Activated CD4-positive, alpha-beta T cell treated with anti-CD3 and anti-CD28 coated beads, Interleukin-2, Interleukin-4, amounts not matched to agents 100 ng/mL and 50 ng/mL, durations not matched to agents 16 hours and 8 hours (primary cell): ENCODE data around the gene GZMM.

Experiments
- DNase-seq: peaks from one replicate; pipeline ENCODE4 v3.0.0-alpha.2; 2020; ENCODE audit warnings: low spot score

Gene GZMM

DNA sequence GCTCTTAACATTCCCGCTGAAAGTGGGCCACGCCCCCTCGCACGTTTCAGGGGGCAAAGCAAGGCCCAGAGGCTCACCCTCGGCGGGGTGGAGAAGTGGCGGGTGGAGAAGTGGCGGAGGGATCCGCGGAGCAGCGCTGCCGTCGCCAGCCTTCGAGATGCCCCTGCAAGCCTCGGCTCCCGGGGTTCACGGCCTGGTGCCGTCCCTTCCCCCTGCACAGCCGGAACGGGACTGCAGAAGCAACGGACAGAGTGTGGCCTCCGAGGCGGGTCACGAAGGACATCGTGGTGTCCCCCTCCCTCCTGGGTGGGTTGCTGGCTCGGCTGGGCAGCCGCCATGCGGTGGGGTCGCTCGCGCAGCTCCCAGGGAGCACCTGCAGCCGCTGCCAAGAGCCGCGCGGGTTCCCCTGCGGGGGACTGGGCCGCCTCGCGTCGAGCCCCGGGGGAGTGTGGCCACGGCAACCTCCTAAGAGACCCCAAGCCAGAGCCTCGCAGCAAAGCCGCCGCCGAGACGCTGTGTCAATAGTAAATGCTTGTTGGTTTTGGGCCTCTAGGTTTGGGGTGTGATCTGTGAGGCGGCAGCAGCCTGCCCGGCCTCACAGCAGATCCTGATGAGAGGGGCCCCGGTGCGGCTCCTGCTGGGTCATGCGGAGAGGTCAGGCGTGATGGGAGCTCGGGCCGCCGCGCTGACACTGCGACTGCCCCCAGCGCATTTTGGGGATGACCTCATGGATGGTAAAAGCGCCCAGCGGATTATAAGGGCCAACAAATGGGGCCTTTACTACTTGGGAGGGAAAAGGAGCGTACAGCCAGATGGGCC is 31.1 kb upstream of the GZMM start:
- no peak for DNase-seq

DNA sequence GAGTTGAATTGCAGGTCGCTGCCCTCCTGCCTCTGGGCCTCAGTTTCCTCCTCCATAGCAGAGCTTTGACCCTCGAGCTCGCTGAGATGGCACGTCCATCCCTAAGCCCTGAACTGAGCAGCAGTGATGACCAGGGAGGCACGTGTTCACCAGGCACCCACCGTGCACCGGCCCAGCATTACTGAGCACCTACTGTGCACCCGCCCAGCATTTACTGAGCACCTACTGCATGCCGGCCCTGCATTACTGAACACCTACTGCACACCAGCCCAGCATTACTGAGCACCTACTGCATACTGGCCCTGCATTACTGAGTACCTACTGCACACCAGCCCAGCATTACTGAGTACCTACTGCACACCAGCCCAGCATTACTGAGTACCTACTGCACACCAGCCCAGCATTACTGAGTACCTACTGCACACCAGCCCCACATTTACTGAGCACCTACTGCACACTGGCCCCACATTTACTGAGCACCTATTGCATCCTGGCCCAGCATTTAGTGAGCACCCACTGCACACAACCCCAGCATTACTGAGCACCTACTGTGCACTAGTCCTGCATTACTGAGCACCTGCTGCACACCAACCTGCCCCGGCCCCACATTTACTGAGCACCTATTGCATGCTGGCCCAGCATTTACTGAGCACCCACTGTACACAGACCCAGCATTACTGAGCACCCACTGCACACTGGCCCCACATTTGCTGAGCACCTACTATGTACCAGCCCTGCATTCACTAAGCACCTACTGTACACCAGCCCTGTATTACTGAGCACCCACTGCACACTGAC is 30.3 kb upstream of the GZMM start:
- no peak for DNase-seq

DNA sequence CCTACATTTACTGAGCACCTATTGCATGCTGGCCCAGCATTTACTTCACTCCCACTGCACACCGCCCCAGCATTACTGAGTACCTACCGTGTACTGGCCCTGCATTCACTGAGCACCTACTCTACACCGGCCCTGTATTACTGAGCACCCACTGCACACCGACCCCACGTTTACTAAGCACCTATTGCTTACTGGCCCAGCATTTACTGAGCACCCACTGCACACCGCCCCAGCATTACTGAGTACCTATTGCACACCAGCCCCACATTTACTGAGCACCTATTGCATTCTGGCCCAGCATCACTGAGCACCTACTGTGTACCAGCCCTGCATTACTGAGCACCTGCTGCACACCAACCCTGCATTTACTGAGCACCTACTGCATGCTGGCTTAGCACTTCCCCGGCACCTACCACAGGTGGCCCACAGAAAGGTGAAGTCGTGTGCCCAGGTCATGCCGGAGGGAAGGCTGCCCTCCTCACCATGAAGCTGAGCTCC is 29.6 kb upstream of the GZMM start:
- no peak for DNase-seq

DNA sequence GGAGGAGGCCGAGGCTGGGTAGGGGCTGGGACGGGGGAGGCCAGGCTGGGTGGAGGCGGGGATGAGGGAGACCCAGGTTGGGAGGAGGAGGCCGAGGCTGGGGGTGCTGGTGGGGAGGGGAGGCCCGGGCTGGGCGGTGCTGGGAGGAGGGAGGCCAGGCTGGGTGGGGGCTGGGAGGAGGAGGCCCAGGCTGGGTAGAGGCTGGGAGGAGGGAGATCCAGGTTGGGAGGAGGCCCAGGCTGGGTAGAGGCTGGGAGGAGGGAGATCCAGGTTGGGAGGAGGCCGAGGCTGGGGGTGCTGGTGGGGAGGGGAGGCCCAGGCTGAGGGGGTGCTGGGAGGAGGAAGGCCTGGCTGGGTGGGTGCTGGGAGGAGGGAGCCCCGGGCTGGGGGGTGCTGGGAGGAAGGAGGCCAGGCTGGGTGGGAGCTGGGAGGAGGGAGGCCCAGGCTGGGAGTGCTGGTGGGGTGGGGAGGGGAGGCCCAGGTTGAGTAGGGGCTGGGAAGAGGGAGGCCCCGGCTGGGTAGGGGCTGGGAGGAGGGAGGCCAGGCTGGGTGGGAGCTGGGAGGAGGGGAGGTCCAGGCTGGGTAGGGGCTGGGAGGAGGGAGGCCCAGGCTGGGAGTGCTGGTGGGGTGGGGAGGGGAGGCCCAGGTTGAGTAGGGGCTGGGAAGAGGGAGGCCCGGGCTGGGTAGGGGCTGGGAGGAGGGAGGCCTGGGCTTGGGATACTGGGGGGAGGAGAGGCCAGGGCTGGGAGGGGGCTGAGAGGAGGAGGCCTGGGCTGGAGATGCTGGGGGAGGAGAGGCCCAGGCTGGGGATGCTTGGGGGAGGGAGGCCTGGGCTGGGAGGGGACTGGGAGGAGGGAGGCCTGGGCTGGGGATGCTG is 25.9 kb upstream of the GZMM start:
- DNase-seq: no peak

DNA sequence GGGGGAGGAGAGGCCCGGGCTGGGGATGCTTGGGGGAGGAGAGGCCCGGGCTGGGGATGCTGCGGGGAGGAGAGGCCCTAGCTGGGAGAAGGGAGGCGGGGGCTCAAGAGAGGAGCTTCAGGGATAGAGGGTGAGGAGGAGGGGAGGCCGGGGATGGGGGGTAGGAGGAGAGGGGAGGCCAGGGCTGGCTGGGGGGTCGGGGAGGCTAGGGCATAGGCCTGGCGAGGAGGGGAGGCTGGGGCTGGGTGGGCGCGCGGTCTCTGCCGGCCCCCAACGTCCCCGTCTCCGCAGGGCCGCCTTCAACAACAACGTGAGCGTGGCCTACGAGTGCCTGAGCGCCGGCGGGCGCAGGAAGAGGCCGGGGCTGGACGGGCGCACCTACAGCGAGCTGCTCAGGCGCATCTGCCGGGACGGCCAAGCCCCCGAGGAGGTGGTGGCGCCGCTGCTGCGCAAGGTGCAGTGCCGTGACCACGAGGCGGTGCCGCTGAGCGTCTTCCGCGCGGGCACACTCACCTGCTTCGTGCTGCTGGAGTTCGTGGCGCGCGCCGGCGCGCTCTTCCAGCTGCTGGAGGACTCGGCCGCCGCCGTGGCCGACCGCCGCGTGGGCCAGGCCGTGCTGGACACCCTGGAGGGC is 25.1 kb upstream of the GZMM start:
- DNase-seq: no peak

DNA sequence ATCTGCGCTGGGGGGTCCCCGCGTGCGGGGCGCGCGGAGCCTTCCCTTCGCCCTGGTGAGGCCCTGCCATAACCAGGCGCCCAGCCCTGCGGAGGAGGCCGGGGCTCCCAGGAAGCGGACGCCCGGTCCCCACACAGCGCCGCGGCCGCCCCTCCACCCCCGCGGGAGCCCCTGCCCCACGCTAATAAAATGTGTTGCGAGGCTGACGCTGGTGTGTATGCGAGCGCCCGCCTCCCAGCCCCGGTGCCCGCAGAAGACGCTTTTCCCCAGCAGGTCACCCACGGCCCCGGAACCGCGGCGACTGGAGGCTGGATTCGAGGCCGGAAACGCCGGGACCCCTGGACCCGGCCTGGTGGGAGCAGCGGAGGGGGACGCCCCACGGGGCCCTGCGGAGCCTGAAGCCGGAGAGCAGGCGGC is 24.4 kb upstream of the GZMM start:
- no peak for DNase-seq

DNA sequence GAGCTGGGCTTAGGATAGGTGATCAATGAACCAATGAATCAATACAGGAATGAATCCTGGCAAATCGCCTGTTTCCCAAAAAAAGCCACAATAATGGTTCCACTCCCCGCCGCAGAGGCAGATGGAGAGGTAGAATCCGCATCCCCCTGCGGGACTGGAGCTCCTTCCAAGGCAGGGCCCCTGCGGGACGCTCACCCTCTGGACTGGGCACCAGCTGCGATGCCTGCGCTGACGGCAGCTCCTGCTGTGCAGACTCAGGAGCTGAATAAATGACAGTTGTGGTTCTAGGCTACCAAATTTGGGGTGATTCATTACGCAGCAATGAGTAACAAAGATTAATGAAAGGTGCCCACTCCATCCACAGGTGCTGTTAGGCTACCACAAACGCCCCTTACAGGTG is 21.1 kb upstream of the GZMM start:
- DNase-seq: no peak

DNA sequence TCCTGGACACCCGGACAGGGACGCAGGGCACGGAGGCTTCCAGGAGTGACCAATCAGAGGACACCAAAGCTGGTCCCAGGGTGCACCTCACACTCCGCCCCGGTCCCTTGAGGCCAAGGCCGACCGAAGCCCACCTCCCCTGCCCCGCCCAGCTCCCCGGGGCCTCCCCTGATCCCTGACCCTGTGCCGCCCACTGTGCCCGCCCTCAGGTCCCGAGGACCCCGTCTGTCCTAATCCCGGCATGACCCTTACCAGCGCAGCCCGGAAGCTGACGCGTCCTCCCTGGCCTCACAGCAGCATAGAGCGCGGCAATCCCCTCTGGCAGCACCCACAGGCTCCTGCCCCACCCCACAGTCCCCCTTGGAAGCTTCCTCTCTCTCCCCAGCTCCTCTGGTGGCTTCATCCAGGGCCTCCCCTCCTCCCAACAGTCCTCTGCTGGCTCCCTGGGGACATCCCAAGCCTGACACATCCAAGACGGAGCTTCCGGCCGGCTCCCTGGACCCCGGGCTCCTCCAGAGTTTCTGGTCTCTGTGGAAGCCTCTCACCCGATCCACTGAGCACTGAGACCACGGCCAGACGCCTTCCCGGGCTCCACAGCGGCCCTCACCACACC is 19.7 kb upstream of the GZMM start:
- no peak for DNase-seq

DNA sequence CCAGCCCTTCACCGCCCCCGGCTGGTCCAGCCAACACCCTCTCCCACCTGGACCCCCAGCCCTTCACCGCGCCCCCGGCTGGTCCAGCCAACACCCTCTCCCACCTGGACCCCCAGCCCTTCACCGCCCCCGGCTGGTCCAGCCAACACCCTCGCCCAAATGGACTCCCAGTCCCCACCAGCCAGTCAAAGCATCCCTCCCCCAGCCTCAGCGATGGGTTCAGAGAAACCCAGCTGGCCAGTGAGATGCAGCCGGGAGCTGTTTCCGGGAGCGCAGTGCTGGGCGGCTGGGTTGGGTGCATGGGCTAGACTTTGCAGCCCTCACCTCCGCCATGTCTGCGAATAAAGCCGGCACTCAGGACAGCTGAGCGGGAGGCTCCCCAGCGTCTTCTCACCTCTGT is 18.8 kb upstream of the GZMM start:
- DNase-seq: no peak

DNA sequence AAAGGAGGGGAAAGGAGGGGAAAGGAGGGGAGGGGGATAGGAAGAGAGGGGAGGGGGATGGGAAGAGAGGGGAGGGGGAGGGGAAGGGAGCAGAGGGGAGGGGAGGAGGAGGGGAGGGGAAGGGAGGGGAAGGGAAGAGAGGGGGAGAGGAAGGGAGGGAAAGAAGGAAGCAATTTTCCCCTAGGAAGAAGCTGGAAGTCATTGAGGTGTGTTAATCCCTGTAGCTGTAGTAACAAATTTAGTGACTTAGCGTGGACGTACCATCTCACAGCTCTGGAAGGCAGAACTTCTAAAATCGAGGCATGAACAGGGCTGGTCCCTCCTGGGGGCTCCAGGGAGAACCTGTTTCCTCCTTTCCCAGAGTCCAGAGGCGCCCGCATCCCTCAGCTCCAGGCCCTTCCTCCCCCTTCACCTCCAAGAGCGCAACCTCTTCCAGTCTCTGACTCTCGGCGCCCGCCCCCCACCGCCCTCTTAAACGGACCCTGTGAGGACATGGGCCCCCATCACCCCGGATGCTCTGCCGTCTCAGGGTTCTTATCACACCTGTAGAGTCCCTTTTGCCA is 17.9 kb upstream of the GZMM start:
- no peak for DNase-seq

DNA sequence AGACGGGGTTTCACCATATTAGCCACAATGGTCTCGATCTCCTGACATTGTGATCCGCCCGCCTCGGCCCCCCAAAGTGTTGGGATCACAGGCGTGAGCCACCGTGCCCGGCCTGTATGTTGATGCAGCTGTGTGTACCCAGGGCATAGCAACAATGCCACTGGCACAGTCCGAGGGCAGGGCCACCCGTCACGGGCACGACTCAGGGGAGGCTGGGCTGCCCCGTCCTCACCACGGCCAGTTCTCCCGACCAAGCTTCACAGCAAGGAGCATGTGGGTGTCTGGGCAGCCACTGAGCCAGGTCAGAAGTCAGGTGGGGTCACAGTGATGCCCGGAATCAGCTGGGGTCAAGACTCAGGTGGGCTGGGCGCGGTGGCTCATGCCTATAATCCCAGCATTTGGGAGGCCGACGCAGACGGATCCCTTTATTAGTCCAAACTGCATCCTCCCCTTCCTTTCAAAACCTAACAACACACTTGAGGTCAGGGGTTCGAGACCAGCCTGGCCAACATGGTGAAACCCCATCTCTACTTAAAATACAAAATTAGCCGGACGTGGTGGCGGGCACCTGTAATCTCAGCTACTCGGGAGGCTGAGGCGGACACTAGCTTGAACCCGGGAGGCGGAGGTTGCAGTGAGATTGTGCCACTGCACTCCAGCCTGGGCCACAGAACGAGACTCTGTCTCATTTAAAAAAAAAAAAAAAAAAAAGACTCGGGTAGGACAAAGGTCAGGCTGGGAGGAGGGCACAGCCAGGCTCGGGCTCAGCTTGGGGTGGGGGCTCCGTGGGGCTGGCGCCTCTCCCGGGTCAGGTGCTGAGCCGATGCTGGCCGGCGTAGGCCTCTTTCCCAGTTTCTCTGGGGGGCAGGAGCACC is 13.5 kb upstream of the GZMM start:
- DNase-seq: no peak

DNA sequence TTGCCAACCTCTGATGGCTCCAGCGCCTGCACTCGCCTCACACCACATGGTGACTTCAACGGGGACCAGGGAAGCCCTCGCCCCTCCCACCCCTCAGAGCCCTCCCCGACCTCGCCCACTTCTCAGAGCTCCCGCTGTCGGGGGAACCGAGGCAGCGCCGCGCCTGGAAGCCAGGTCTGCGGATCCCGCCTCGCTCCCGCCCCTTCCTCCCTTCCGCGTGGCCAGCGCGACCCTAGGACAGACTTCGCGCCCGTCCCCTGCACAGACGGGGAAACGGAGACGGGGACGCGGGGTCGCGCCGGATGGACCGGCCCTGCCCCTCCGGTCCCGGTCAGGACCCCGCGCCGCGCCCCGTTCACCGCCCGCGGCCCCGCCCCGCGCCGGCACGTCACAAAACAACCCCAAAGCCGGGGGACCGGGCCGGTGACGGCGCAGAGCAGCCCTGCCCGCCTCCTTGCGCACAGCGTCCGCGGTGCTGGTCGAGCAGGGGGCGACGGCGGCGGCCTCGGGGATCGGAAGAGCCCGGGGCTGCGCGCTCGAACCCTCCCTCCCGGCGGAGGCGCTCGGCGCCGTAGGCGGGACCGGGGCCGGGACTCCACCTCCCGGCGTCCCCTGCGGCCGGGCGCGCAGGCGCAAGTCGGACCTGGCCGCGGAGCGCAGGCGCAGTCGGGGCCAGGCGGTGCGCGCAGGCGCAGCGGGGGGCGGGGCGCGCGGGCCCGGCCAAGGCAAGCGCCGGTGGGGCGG is 12.7 kb upstream of the GZMM start:
- DNase-seq: peak; percentile 85

DNA sequence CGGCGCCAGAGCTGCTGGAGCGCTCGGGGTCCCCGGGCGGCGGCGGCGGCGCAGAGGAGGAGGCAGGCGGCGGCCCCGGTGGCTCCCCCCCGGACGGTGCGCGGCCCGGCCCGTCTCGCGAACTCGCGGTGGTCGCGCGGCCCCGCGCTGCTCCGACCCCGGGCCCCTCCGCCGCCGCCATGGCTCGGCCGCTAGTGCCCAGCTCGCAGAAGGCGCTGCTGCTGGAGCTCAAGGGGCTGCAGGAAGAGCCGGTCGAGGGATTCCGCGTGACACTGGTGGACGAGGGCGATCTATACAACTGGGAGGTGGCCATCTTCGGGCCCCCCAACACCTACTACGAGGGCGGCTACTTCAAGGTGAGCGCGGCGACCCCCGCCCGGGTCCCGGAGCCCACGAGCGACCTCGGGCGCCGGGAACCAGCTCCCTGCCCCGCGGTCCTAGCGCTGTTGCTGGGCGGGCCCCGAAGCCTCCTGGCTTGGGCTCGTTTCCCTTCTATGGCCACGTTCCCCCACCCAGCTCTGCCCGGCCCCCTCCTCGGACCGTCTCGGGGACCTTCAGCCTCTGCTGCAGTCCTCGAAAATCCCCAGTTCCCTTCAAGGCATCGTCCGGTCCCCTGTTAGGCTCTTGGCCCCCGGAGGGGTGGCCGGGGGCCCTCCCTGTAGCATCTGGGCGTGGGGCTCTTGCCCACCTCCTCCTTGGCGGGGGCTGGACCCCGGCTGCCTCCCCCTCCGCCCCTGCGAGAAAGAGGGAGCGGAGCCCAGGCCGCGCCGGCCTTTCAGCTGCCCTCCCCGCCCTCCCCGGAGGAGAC is 11.9 kb upstream of the GZMM start, which contains the start of gene CDC34:
Gene CDC34 (plus strand): TSS at position 8 of the 808 bp plus-strand sequence. CDS start 172 bp downstream, at position 180.
- no peak for DNase-seq

DNA sequence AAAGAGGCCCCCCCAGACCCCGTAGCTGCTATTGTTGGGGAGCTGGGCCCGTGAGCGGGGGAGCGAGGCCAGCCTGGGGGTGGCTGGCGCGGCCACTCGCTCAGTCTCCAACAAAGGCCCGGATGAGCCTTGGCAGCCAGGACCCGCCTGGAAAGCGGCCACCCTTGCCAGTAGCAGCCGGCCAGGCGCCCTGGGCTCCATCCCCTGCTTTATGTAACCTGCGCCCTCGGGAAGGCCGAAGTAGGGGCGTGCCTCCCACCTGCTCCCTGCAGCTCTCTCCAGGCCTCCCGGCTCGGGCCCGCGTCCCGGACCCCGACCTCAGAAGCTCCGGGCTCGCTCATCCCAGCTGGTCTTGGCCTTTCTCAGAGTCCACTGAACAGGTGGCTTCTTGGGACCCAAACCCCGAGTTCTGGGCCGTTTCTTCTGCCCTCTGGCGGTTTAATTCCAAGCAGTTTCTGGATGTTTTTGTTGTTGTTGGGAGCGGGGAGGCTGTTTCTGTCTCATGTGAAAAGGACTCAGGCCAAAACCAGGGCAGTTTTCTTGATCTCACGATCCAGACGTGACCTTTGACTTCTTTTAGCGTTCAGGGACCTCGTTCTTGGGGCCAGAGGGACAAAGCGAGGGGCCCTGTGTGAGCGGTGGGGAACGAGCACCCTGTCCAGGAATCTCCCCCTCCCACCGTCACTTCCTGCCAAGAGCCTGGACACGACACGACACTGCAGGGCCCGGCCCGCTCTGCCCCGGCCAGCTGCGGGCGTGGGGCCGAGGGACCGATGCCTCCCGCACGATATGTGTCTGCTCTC is 11.1 kb upstream of the GZMM start:
- peak; percentile 49 for DNase-seq

DNA sequence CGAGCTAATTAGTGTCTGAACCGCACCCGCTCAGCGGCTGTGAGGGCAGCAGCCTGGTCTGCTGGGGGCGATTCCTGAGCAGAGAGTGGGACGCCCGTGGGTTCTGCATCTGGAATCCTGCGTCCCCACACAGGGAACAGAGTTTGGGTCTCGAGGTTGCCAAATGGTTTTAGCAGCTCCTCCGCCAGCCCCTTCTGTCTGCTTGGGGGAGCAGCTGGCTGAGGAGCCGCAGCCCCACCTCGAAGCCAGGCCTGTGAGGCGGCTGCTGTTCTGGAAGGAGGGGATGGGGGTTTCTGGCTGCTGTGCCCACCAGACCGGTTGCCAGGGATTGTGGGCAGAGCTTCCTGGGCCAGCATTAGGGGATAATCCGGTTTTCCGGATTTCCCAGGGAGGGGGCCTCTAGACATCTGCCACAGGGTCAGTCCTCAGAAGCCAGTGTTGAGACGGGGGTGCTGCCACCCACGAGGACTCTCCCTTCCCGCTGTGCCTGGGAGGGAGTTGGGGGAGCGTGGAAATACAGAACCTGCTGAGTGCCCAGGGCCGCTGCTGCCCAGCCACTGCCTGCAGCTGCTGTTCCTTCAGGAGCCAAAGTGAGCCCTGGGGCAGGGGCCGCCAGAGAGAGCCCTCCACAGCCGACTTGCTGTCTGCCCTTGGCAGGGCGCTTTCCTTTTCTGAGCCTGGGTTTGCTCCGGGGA is 10.3 kb upstream of the GZMM start:
- DNase-seq: no peak

DNA sequence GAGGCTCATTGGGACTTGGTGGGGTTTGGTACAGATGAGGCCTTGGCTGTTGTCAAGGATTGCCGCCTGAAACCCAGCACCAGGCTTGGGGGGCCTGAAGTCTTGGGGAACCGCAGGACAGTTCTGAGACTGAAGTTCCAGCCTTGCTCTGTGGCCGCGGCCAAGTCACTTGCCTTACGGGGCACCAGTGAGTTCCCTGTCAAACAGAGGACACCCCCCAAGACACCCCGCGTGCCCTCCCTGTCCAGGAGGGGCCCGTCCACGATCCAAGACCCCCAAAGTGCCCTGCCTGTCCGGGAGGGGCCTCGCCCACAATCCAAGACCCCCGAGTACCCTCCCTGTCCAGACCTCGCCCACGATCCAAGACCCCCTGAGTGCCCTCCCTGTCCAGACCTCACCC is 9.8 kb upstream of the GZMM start:
- no peak for DNase-seq
